Lower leg skin (tissue), 3 donors: Measurements from ENCODE around the gene GPBP1L1.

ENCODE experiments used
- CTCF ChIP-seq, 3 donors: fragments of 450-650 bp; IDR thresholded peaks; one replicate each; pipeline ENCODE4 v1.5.1; 2016; ENCODE audit warnings: antibody characterized with exemption in 3 of 3, mild to moderate bottlenecking in 3 of 3, moderate library complexity in 2 of 3
- POLR2A ChIP-seq, 2 donors: fragments of 450-650 bp; IDR thresholded peaks; one replicate each; pipeline ENCODE4 v1.6.1; 2016 to 2017; ENCODE audit warnings: antibody characterized with exemption in 2 of 2, mild to moderate bottlenecking in 1 of 2, moderate library complexity in 1 of 2

- TF ChIP-seq CTCF (IDR thresholded peaks at IDR 0.05): no peak
- no peak for TF ChIP-seq POLR2A (IDR thresholded peaks at IDR 0.05)
Measured at GRCh38 chr1:45669859-45670655, 16.3 kb downstream of the GPBP1L1 start.
